IPS DF 6.9 (cell line): ENCODE data around the gene TMEM161B.
"Not testable (repeated sequence)": the region's sequence is repeated elsewhere in the genome, so short reads cannot be mapped to it uniquely, and the experiment has no call there.

Experiments used
- DNase-seq: peaks from one replicate; pipeline ENCODE4 v3.0.0-alpha.2; 2013; ENCODE audit warnings: low read depth, low spot score
- H3K27ac ChIP-seq: one replicate; pipeline ENCODE4 v1.5.1; 2013; ENCODE audit warnings: low read length, control low read depth
- H3K27me3 ChIP-seq: 2 replicates; pipeline ENCODE4 v1.6.1; 2013; ENCODE audit warnings: mild to moderate bottlenecking, low read length; ENCODE audit not compliant: control insufficient read depth, insufficient read depth
- H3K36me3 ChIP-seq: 2 replicates; pipeline ENCODE4 v1.6.1; 2013; ENCODE audit warnings: low read length; ENCODE audit not compliant: control insufficient read depth, insufficient read depth
- H3K4me1 ChIP-seq: 2 replicates; pipeline ENCODE4 v1.6.1; 2013; ENCODE audit warnings: low read length; ENCODE audit not compliant: control insufficient read depth, insufficient read depth
- H3K4me3 ChIP-seq: 2 replicates; pipeline ENCODE4 v1.5.1; 2013; ENCODE audit warnings: mild to moderate bottlenecking, low read length
- H3K9me3 ChIP-seq: 2 replicates; pipeline ENCODE4 v1.6.1; 2013; ENCODE audit warnings: low read length, inconsistent platforms; ENCODE audit not compliant: control insufficient read depth, insufficient read depth
- WGBS: extraction: QIAGEN DNeasy Blood & Tissue Kit; methylation state at CpG from one replicate; pipeline ENCODE4 v1.1.7; 2013; ENCODE audit warnings: mixed read lengths, missing lambda C conversion rate; ENCODE audit not compliant: insufficient read length, insufficient coverage; 5-methylcytosine and 5-hydroxymethylcytosine counted together

TMEM161B gene

GRCh38 chr5:88250010-88250409 lies 18.6 kb downstream of the TMEM161B start:
- no peak for DNase-seq
- peaks cover 3% of the 10 kb centered on the region; the same call in 1 of the 2 replicates for H3K4me1 ChIP-seq
- H3K9me3 ChIP-seq: no peaks in the 10 kb centered on the region
- WGBS: no CpG with 5 or more reads among the region's 2 CpGs
- no peaks in the 10 kb centered on the region for H3K27me3 ChIP-seq
- no peak overlapping the region for H3K4me3 ChIP-seq
- H3K27ac ChIP-seq: no peak overlapping the region
- no peaks in the 10 kb centered on the region for H3K36me3 ChIP-seq

GRCh38 chr5:88248743-88249540 lies 19.7 kb downstream of the TMEM161B start:
- WGBS: no CpG with 5 or more reads among the region's 2 CpGs

GRCh38 chr5:88248094-88248493 lies 20.6 kb downstream of the TMEM161B start:
- no peak overlapping the region for H3K27ac ChIP-seq
- DNase-seq: no peak
- no peaks in the 10 kb centered on the region for H3K36me3 ChIP-seq
- no peaks in the 10 kb centered on the region for H3K9me3 ChIP-seq
- no peak overlapping the region for H3K4me3 ChIP-seq
- peaks cover 4% of the 10 kb centered on the region; the same call in 1 of the 2 replicates for H3K4me1 ChIP-seq
- WGBS: no CpG with 5 or more reads among the region's 3 CpGs
- H3K27me3 ChIP-seq: no peaks in the 10 kb centered on the region

More at GRCh38 chr5:88248743-88249540, 19.7 kb downstream of the TMEM161B start:
- Histone ChIP-seq H3K27ac (no peak overlapping the region), H3K4me3 (no peak overlapping the region), H3K27me3 (no peaks in the 10 kb centered on the region), H3K36me3 (no peaks in the 10 kb centered on the region), H3K9me3 (no peaks in the 10 kb centered on the region), H3K4me1 (peaks cover 3% of the 10 kb centered on the region; the same call in 1 of the 2 replicates)
- DNase-seq: no peak

GRCh38 chr5:88245893-88246244 lies 22.8 kb downstream of the TMEM161B start:
- no peaks in the 10 kb centered on the region for H3K27me3 ChIP-seq
- H3K4me1 ChIP-seq: peaks cover 4% of the 10 kb centered on the region; the same call in 1 of the 2 replicates
- H3K9me3 ChIP-seq: no peaks in the 10 kb centered on the region
- no peak overlapping the region for H3K4me3 ChIP-seq
- DNase-seq: no peak
- H3K27ac ChIP-seq: no peak overlapping the region
- H3K36me3 ChIP-seq: no peaks in the 10 kb centered on the region

- no peak for DNase-seq
- Histone ChIP-seq H3K4me3 (no peak overlapping the region), H3K27me3 (no peaks in the 10 kb centered on the region), H3K36me3 (no peaks in the 10 kb centered on the region), H3K27ac (no peak overlapping the region), H3K4me1 (peaks cover 2% of the 10 kb centered on the region; the same call in 1 of the 2 replicates), H3K9me3 (no peaks in the 10 kb centered on the region)
- WGBS: no CpG with 5 or more reads among the region's 1 CpG
Measured at GRCh38 chr5:88245241-88245892, 23.3 kb downstream of the TMEM161B start.

- Histone ChIP-seq H3K27me3 (no peaks in the 10 kb centered on the region), H3K27ac (no peak overlapping the region), H3K36me3 (no peaks in the 10 kb centered on the region), H3K9me3 (no peaks in the 10 kb centered on the region), H3K4me1 (peaks cover 2% of the 10 kb centered on the region; the same call in 1 of the 2 replicates), H3K4me3 (no peak overlapping the region)
- no peak for DNase-seq
- WGBS: no CpG with 5 or more reads among the region's 2 CpGs
Measured at GRCh38 chr5:88244686-88245085, 24.0 kb downstream of the TMEM161B start.

GRCh38 chr5:88243493-88243892 lies 25.2 kb downstream of the TMEM161B start:
- WGBS: no CpG with 5 or more reads among the region's 2 CpGs
- H3K27me3 ChIP-seq, H3K4me1 ChIP-seq, H3K27ac ChIP-seq, H3K9me3 ChIP-seq, DNase-seq, H3K36me3 ChIP-seq, H3K4me3 ChIP-seq: not testable (repeated sequence)

- no peaks in the 10 kb centered on the region for H3K9me3 ChIP-seq
- 100% methylated on average over 1 of the region's 4 CpGs for WGBS
- DNase-seq: no peak
- no peaks in the 10 kb centered on the region for H3K27me3 ChIP-seq
- no peaks in the 10 kb centered on the region for H3K36me3 ChIP-seq
- H3K4me3 ChIP-seq: no peak overlapping the region
- H3K4me1 ChIP-seq: peaks cover 1% of the 10 kb centered on the region; the same call in 1 of the 2 replicates
- H3K27ac ChIP-seq: no peak overlapping the region
Measured at GRCh38 chr5:88238732-88239131, 29.9 kb downstream of the TMEM161B start.

- Histone ChIP-seq H3K4me3 (no peak overlapping the region), H3K4me1 (no peaks in the 10 kb centered on the region; the same call in 1 of the 2 replicates), H3K9me3 (no peaks in the 10 kb centered on the region), H3K36me3 (no peaks in the 10 kb centered on the region), H3K27me3 (no peaks in the 10 kb centered on the region), H3K27ac (no peak overlapping the region)
- WGBS: no CpG with 5 or more reads among the region's 1 CpG
- DNase-seq: no peak
Measured at GRCh38 chr5:88236866-88237642, 31.6 kb downstream of the TMEM161B start.

- H3K4me1 ChIP-seq: no peaks in the 10 kb centered on the region; the same call in 1 of the 2 replicates
- no peaks in the 10 kb centered on the region for H3K27me3 ChIP-seq
- no peak overlapping the region for H3K4me3 ChIP-seq
- no peak for DNase-seq
- no peaks in the 10 kb centered on the region for H3K9me3 ChIP-seq
- WGBS: no CpG with 5 or more reads among the region's 4 CpGs
- no peak overlapping the region for H3K27ac ChIP-seq
- no peaks in the 10 kb centered on the region for H3K36me3 ChIP-seq
Measured at GRCh38 chr5:88235828-88236227, 32.8 kb downstream of the TMEM161B start.
